ENCODE measurements around the gene OPN1SW. TPM values are rescaled to one million over a fixed set of nuclear protein-coding genes. Genes with fewer than 3 reads are reported as not detected.
A peak's percentile ranks its signal among the peaks of the same experiment; 100 is the strongest.

The OPN1SW gene
- total RNA-seq, 1 donor from 2014 or later = not detected

DNA sequence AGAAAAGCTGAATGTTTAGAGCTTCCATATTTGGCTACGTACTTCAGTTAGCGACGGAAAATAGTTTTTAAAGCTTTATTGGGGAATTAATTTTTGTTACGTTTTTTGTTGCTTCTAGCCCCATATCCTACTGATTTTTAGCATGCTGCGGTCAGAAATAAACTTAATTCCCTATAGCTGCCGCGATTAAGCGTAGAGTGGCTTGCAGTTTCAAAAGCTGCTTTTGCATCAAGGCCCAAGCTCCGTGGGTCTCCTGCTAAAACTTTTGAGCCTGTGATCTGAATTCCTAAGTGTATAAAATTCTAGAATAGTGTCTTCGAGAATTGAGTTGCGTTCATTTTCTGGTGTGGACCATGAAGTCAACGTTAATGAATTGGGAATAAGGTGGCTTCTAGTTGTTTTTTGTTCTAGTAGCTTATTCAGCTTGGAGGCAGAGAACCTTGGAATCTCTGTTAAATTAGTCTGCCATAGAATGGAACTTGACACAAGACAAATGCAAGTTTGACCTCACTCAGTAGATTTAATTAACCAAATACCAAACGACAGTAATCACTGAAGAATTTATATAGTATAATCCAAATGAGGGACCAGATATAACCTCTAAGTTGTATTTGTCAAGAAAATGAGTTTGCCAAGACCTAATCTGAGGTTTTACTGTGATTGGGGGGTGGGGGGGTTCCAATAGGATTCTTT, 35.5 kb downstream of the OPN1SW start:
- DNase-seq (no peak), ATAC-seq (no peak)
- intact Hi-C loops (cut with micrococcal nuclease) = no loop called here

- DNase-seq = peak; percentile 98
- ATAC-seq = peak; percentile 98
- intact Hi-C loops (cut with micrococcal nuclease) = no loop called here
Measured at GRCh38 chr7:128739048-128739962, 36.3 kb downstream of the OPN1SW start, which contains the start of gene CALU. CALU (plus strand) TSS chr7:128739359; CDS start chr7:128748584, 9,225 bp downstream.

DNA sequence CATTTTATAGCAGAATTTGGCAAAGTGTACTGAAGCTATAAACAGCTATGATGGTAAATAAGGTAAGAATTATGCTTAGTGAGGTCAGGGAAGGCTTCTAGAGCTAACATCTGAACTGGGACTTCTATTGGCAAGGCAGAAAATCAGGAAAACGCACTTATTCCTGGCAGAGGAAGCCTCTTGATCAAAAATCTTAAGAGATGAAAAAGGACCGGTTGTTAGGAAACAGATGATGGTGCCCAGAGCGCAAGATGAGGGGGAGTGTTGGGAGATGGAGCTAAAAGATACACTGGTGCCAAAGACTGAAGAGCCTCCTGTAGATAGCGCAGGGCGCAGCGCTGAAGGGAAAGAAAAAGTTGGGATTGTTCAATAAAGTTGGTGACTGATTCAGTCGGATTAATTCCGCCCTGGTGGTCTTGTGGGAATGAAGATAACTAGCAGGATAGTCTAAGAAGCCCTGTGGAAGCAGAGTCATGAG, 37.0 kb downstream of the OPN1SW start:
- intact Hi-C loops (cut with micrococcal nuclease) = no loop called here
- DNase-seq = no peak
- peak; percentile 24 for ATAC-seq

- ATAC-seq = no peak
- intact Hi-C loops (cut with micrococcal nuclease) = no loop called here
- DNase-seq = no peak
Measured at GRCh38 chr7:128737867-128738385, 37.7 kb downstream of the OPN1SW start.

DNA sequence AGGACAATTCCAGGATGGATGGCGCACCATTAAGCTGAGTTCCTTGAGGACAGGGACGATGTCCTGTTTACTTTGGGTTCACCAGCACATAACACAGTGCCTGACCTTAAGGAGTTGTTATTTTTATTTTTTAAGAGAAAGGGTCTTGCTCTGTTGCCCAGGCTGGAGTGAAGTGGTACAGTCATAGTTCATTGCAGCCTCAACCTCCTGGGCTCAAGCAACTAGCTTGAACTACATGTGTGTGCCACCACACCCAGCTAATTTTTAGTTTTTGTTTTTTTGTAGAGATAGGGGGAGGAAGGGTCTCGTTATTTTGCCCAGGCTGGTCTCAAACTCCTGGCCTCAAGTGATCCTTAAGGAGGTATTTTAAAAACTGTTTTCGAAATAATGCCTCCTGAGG, 38.2 kb downstream of the OPN1SW start:
- DNase-seq = no peak
- intact Hi-C loops (cut with micrococcal nuclease) = no loop called here
- ATAC-seq = no peak

DNA sequence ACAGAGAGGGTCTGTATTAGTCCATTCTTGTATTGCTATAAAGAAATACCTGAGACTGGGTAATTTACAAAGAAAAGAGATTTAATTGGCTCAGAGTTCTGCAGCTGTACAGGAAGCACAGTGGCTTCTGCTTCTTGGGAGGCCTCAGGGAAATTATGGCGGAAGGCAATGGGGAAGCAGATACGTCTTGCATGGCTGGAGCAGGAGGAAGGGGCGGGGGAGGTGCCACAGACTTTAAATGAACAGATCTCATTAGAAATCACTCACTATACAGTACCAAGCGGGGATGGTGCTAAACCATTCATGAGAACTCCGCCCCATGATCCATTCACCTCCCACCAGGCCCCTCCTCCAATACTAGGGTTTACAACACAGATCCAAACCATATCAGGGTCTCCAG, 40.2 kb downstream of the OPN1SW start:
- no peak for ATAC-seq
- no peak for DNase-seq
- intact Hi-C loops (cut with micrococcal nuclease) = no loop called here

- ATAC-seq (no peak), DNase-seq (no peak)
- intact Hi-C loops (cut with micrococcal nuclease) = no loop called here
Measured at GRCh38 chr7:128734890-128735289, 40.7 kb downstream of the OPN1SW start.

DNA sequence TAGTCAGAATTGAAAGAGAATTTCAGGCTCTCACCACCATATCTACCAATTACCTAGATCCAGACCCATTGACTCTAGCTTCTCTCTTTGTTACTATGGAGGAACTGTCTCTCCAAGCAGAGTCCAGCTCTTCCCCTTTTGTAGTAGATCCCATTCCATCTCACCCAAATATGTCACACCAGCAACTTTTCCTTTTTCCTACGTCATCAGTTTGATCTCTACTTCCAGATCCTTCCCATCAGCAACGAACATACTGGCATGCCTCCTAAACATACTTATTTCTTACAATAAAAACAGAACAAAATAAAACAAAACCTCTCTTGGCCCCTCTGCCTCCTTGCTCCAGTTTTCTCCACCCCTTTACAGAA, 42.3 kb downstream of the OPN1SW start:
- ATAC-seq (no peak), DNase-seq (no peak)
- intact Hi-C loops (cut with micrococcal nuclease) = no loop called here

DNA sequence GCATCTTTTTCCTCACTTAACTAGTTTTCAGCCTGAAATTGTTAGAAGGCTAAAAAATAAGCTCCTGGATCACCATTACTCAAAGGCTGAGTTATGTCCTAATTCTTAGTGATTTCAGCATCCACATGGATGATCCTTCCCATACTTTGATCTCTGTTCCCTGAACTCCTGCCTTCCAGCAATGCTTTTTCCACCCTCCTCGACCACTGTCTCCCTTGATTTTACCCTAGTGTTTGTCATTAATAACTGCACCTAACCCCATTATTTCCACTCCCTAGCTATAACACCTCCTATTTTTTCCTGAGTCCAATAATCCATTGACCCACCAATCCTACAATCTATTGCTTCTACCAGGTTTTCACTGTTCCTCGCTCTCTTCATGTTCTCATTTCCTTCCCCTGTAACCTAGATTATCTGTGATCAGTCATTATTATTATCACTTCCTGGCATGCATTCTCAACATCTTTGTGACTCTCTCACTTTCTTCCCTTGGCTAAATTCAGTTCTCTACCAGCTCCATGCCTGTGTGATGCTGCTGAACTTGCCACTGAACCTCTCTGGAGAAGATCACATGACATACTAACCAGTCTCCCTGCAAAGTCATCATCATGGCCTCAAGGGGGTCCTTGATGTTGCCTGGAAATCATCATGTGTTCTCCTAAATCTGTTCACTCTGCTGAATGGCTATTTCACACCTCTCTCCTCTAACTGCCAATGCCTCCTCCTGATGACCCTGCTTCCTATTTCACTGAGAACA, 42.9 kb downstream of the OPN1SW start:
- no peak for DNase-seq
- intact Hi-C loops (cut with micrococcal nuclease) = no loop called here
- ATAC-seq = no peak

DNA sequence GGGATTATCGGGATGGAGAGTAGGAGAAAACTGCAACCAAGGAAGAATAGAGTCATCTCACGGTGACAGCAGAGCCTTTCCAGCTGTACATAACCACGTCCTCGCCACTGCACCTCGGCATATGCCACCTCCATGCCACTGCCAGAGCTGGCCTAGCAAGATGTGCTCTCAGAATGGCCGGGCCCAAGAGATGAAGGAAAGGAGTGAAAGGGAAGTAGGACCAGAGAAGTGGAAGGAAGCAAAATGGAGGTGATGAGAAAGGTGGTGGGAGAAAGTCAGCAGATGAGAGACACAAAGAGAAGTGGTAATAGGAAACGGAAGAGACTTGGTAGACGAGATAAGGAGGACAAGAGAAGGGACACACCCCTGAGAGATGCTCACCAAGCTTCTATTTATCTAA, 44.4 kb downstream of the OPN1SW start:
- intact Hi-C loops (cut with micrococcal nuclease) = no loop called here
- DNase-seq (no peak), ATAC-seq (no peak)

DNA sequence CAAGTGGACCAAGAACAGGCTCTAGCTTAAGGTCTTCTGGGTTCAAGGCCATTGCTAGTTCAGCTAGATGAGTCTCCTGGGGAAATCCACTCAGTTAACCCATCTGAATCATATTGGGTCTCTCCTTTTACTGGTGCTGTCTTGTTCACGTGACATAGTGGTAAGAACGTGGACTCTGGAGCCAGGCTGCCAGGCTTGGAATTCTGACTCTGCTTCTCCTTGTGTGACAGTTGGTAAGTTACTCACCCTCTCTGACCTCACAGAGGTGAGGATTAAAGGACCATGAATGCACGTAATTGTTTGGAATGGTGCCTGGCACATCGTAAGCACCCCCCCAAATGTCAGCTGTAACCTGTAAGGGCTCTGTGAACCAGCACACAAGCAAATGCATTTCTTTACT, 46.1 kb downstream of the OPN1SW start:
- ATAC-seq = no peak
- intact Hi-C loops (cut with micrococcal nuclease) = no loop called here

DNA sequence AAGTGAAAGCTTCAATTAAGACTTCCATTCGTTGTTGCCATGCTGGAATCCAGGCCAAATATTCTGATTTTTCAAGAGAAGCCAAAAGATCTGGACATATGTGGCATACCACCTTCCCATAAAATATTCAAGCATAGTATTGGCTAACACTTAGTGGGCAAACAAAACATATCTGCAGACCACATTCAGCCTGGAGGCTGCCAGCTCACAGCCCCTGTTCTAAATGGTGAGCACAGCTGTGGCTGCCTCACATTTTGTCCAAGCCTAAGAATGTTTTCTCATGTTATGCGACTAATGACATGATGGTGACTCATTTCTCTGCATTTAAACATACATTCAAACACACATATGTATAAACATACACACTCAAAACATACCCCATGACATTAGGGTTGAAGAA, 47.0 kb downstream of the OPN1SW start:
- DNase-seq (no peak), ATAC-seq (no peak)
- intact Hi-C loops (cut with micrococcal nuclease) = no loop called here

More for the DNA sequence above, 46.1 kb downstream of the OPN1SW start:
- no peak for DNase-seq

- DNase-seq (no peak), ATAC-seq (no peak)
- intact Hi-C loops (cut with micrococcal nuclease) = no loop called here
Measured at GRCh38 chr7:128727239-128727638, 48.4 kb downstream of the OPN1SW start.

GRCh38 chr7:128726737-128727072, 48.9 kb downstream of the OPN1SW start:
- ATAC-seq = no peak
- DNase-seq = no peak
- intact Hi-C loops (cut with micrococcal nuclease) = no loop called here

GRCh38 chr7:128726059-128726736, 49.4 kb downstream of the OPN1SW start:
- DNase-seq = no peak
- ATAC-seq = no peak
- intact Hi-C loops (cut with micrococcal nuclease) = no loop called here

GRCh38 chr7:128725531-128725930, 50.1 kb downstream of the OPN1SW start:
- DNase-seq (no peak), ATAC-seq (no peak)
- intact Hi-C loops (cut with micrococcal nuclease) = no loop called here

- intact Hi-C loops (cut with micrococcal nuclease) = no loop called here
- DNase-seq = no peak
- ATAC-seq = no peak
Measured at GRCh38 chr7:128724743-128725142, 50.9 kb downstream of the OPN1SW start.

Data from left ventricle myocardium superior (tissue), 1 donor.